NCI-H526 treated with DMSO at 0.1 percent for 48 hours (cell line): ENCODE results near the gene NDST1.

ENCODE experiments used
- DNase-seq: peaks from one replicate; lab custom pipeline; 2025; lab: John Stamatoyannopoulos, UW

The NDST1 gene

GRCh38 chr5:150570333-150570732 lies 62.4 kb downstream of the NDST1 start:
- no peak for DNase-seq

GRCh38 chr5:150571836-150572235 lies 63.9 kb downstream of the NDST1 start:
- DNase-seq: no peak

GRCh38 chr5:150573216-150573615 lies 65.3 kb downstream of the NDST1 start:
- no peak for DNase-seq

- DNase-seq: no peak
These were observed 66.2 kb downstream of the NDST1 start for GRCh38 chr5:150573867-150574817.

GRCh38 chr5:150574818-150575547 lies 67.1 kb downstream of the NDST1 start:
- DNase-seq: no peak

- no peak for DNase-seq
These were observed 68.0 kb downstream of the NDST1 start for GRCh38 chr5:150575745-150576448.

- no peak for DNase-seq
These were observed 68.6 kb downstream of the NDST1 start for GRCh38 chr5:150576449-150576949.

- DNase-seq: no peak
These were observed 69.6 kb downstream of the NDST1 start for GRCh38 chr5:150577378-150578139.

GRCh38 chr5:150578781-150579461 lies 71.0 kb downstream of the NDST1 start:
- no peak for DNase-seq

- no peak for DNase-seq
These were observed 71.8 kb downstream of the NDST1 start for GRCh38 chr5:150579462-150580400.

- no peak for DNase-seq
These were observed 73.0 kb downstream of the NDST1 start for GRCh38 chr5:150580917-150581316.

- no peak for DNase-seq
These were observed 74.5 kb downstream of the NDST1 start for GRCh38 chr5:150582241-150583109.

GRCh38 chr5:150583541-150584225 lies 75.8 kb downstream of the NDST1 start:
- DNase-seq: no peak

GRCh38 chr5:150584556-150585335 lies 76.8 kb downstream of the NDST1 start:
- DNase-seq: no peak

GRCh38 chr5:150585781-150586341 lies 77.9 kb downstream of the NDST1 start:
- no peak for DNase-seq

- DNase-seq: no peak
These were observed 79.1 kb downstream of the NDST1 start for GRCh38 chr5:150587016-150587415.
